SK-N-SH treated with all-trans-retinoic acid at 6 μM for 48 hours (cell line): Measurements from ENCODE around the gene RNF26.
A peak's percentile ranks its signal among the peaks of the same experiment; 100 is the strongest.

Source experiments
- ATAC-seq: fragments of 200-7000 bp; cut with Tn5 transposase; 3 replicates; pipeline ENCODE4 v1.9.1; 2020; ENCODE audit warnings: mild to moderate bottlenecking, moderate library complexity
- ARNTL ChIP-seq: fragments of 450-650 bp; formaldehyde crosslinking; IDR thresholded peaks from 2 replicates; pipeline ENCODE4 v1.5.0; 2020; ENCODE audit warnings: low read depth, mild to moderate bottlenecking, moderate library complexity, borderline replicate concordance
- BACH2 ChIP-seq: fragments of 250-450 bp; sonication (Bioruptor Pico); IDR thresholded peaks from 2 replicates; pipeline ENCODE4 v1.9.0; 2021; ENCODE audit warnings: mild to moderate bottlenecking, borderline replicate concordance
- CSDC2 ChIP-seq: fragments of 250-450 bp; sonication (Bioruptor Pico); IDR thresholded peaks from 2 replicates; pipeline ENCODE4 v1.5.0; 2020; ENCODE audit warnings: mild to moderate bottlenecking, moderate library complexity
- ESRRG ChIP-seq: fragments of 250-450 bp; sonication (Bioruptor Pico); IDR thresholded peaks from 2 replicates; pipeline ENCODE4 v1.6.1; 2021; ENCODE audit warnings: mild to moderate bottlenecking
- GLIS3 ChIP-seq: fragments of 250-450 bp; sonication (Bioruptor Pico); IDR thresholded peaks from 2 replicates; pipeline ENCODE4 v1.5.0; 2020; ENCODE audit warnings: mild to moderate bottlenecking, moderate library complexity
- ISL1 ChIP-seq: fragments of 250-450 bp; sonication (Bioruptor Pico); IDR thresholded peaks from 2 replicates; pipeline ENCODE4 v2.1.2; 2022; ENCODE audit warnings: mild to moderate bottlenecking, moderate library complexity
- OSR1 ChIP-seq: fragments of 250-450 bp; sonication (Bioruptor Pico); IDR thresholded peaks from 2 replicates; pipeline ENCODE4 v1.8.0; 2022; ENCODE audit warnings: moderate library complexity, mild to moderate bottlenecking, inconsistent platforms
- PPARA ChIP-seq: fragments of 250-450 bp; sonication (Bioruptor Pico); IDR thresholded peaks from 2 replicates; pipeline ENCODE4 v1.5.0; 2020; ENCODE audit warnings: mild to moderate bottlenecking, borderline replicate concordance
- RARB ChIP-seq: fragments of 250-450 bp; sonication (Bioruptor Pico); IDR thresholded peaks from 2 replicates; pipeline ENCODE4 v1.8.0; 2021; ENCODE audit warnings: mild to moderate bottlenecking, moderate library complexity
- SNAI2 ChIP-seq: fragments of 250-450 bp; sonication (Bioruptor Pico); IDR thresholded peaks from 2 replicates; pipeline ENCODE4 v1.5.0; 2020; ENCODE audit warnings: mild to moderate bottlenecking, moderate library complexity
- TCF4 ChIP-seq: fragments of 250-450 bp; sonication (Bioruptor Pico); IDR thresholded peaks from 2 replicates; pipeline ENCODE4 v1.8.0; 2021; ENCODE audit warnings: mild to moderate bottlenecking, moderate library complexity, borderline replicate concordance
- TOX ChIP-seq: fragments of 250-450 bp; sonication (Bioruptor Pico); IDR thresholded peaks from 2 replicates; pipeline ENCODE4 v1.8.0; 2021; ENCODE audit warnings: mild to moderate bottlenecking, moderate library complexity, borderline replicate concordance
- ZC3H10 ChIP-seq: fragments of 250-450 bp; sonication (Bioruptor Pico); IDR thresholded peaks from 2 replicates; pipeline ENCODE4 v1.5.1; 2021; ENCODE audit warnings: mild to moderate bottlenecking, moderate library complexity
- ZFP3 ChIP-seq: fragments of 250-450 bp; sonication (Bioruptor Pico); IDR thresholded peaks from 2 replicates; pipeline ENCODE4 v1.5.0; 2020; ENCODE audit warnings: mild to moderate bottlenecking, moderate library complexity
- ZFP30 ChIP-seq: fragments of 450-650 bp; formaldehyde crosslinking; IDR thresholded peaks from 2 replicates; pipeline ENCODE4 v1.5.0; 2022; ENCODE audit warnings: mild to moderate bottlenecking, moderate library complexity
- ZNF565 ChIP-seq: fragments of 450-650 bp; formaldehyde crosslinking; conservative IDR thresholded peaks from 2 replicates; pipeline ENCODE4 v1.5.0; 2020; ENCODE audit warnings: low read depth, mild to moderate bottlenecking, moderate library complexity
- ZNF70 ChIP-seq: fragments of 450-650 bp; formaldehyde crosslinking; IDR thresholded peaks from 2 replicates; pipeline ENCODE4 v1.5.0; 2020; ENCODE audit warnings: mild to moderate bottlenecking, moderate library complexity
- ZNF8 ChIP-seq: fragments of 450-650 bp; formaldehyde crosslinking; IDR thresholded peaks from 2 replicates; pipeline ENCODE4 v1.5.0; 2020; ENCODE audit warnings: mild to moderate bottlenecking, moderate library complexity
- TF ChIP-seq, protein P1 (sequence below): fragments of 250-450 bp; sonication (Bioruptor Pico); IDR thresholded peaks from 2 replicates; pipeline ENCODE4 v1.5.1; 2021; ENCODE audit warnings: mild to moderate bottlenecking, moderate library complexity
- TF ChIP-seq, protein P2 (sequence below): fragments of 250-450 bp; sonication (Bioruptor Pico); IDR thresholded peaks from 2 replicates; pipeline ENCODE4 v1.5.0; 2020; ENCODE audit warnings: mild to moderate bottlenecking, moderate library complexity
- TF ChIP-seq, protein P3 (sequence below): fragments of 250-450 bp; sonication (Bioruptor Pico); IDR thresholded peaks from 2 replicates; pipeline ENCODE4 v1.8.0; 2021; ENCODE audit warnings: low read depth, mild to moderate bottlenecking, moderate library complexity, borderline replicate concordance
- TF ChIP-seq, protein P4 (sequence below): fragments of 250-450 bp; sonication (Bioruptor Pico); IDR thresholded peaks from 2 replicates; pipeline ENCODE4 v1.8.0; 2020; ENCODE audit warnings: mild to moderate bottlenecking, moderate library complexity, borderline replicate concordance

Gene RNF26

DNA sequence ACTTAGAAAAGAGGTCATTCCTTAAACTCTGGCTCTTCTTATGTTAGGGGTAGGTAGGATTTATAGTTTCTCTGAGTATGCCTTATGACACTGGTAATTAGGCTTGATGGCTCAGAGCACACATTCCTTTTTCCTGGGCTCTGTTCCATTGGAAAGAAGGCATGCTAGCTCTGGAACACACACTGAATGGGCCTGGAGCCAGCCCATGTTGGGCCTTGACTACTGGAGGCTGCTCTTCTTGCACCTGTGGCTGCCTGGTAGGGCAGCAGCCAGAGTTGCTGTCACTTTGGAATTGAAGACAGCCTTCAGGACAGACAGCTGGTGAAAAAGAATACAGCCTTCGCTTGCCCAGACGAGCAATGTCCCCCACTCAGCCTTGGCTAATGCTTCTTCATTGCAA lies 35.6 kb upstream of the RNF26 start (continued):
- TF ChIP-seq, protein P1, sequence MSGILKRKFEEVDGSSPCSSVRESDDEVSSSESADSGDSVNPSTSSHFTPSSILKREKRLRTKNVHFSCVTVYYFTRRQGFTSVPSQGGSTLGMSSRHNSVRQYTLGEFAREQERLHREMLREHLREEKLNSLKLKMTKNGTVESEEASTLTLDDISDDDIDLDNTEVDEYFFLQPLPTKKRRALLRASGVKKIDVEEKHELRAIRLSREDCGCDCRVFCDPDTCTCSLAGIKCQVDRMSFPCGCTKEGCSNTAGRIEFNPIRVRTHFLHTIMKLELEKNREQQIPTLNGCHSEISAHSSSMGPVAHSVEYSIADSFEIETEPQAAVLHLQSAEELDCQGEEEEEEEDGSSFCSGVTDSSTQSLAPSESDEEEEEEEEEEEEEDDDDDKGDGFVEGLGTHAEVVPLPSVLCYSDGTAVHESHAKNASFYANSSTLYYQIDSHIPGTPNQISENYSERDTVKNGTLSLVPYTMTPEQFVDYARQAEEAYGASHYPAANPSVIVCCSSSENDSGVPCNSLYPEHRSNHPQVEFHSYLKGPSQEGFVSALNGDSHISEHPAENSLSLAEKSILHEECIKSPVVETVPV (CRISPR knock-in tag): no peak
- TF ChIP-seq PPARA (CRISPR knock-in tag): no peak
- TF ChIP-seq, protein P2, sequence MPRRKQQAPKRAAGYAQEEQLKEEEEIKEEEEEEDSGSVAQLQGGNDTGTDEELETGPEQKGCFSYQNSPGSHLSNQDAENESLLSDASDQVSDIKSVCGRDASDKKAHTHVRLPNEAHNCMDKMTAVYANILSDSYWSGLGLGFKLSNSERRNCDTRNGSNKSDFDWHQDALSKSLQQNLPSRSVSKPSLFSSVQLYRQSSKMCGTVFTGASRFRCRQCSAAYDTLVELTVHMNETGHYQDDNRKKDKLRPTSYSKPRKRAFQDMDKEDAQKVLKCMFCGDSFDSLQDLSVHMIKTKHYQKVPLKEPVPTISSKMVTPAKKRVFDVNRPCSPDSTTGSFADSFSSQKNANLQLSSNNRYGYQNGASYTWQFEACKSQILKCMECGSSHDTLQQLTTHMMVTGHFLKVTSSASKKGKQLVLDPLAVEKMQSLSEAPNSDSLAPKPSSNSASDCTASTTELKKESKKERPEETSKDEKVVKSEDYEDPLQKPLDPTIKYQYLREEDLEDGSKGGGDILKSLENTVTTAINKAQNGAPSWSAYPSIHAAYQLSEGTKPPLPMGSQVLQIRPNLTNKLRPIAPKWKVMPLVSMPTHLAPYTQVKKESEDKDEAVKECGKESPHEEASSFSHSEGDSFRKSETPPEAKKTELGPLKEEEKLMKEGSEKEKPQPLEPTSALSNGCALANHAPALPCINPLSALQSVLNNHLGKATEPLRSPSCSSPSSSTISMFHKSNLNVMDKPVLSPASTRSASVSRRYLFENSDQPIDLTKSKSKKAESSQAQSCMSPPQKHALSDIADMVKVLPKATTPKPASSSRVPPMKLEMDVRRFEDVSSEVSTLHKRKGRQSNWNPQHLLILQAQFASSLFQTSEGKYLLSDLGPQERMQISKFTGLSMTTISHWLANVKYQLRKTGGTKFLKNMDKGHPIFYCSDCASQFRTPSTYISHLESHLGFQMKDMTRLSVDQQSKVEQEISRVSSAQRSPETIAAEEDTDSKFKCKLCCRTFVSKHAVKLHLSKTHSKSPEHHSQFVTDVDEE (CRISPR knock-in tag): no peak

DNA sequence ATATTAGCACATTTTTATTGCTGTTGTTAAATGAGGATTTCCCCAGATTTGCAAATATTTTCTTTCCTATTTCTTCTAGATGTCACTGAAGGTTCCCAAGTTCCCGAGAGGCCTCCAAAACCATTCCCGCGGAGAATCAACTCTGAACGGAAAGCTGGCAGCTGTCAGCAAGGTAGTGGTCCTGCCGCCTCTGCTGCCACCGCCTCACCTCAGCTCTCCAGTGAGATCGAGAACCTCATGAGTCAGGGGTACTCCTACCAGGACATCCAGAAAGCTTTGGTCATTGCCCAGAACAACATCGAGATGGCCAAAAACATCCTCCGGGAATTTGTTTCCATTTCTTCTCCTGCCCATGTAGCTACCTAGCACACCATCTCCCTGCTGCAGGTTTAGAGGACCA lies 34.9 kb upstream of the RNF26 start:
- no peak for ATAC-seq
- TF ChIP-seq GLIS3 (no peak), RARB (no peak), ESRRG (CRISPR knock-in tag) (no peak)

DNA sequence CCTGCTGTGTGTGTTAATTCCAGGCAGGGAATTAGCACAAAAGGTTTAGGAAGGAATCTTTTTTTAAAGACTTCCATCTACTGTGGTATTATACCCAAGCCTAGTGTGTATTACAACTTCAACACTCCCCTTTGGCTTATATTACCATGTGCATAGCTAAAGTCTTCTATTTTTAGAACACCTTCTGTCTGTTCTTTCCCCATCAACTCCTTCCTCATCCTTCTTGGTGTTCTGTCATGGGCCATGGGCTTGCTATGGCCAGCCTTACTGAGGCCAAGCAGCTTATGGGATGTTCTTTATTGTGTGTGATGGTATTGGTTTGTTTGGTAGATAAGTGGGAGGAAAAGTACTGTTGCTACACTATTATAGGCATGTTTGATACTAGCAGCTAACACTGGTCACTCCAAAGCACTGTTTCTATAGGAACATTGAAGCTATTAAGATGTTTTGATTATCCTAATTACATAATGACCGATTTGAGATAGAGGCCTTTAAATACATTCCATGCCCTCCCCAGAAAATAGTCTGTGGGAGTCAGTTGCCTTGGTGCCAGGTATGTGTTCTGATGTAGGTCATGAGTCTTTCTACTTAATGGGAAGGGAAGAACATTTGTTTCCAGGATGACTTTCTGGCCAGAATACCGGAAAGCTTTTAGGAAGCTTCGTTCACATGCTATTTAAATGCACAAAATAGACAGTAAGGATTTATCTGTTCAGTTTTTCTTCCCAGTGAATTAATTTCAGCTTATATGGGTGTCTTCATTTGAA lies 33.9 kb upstream of the RNF26 start:
- no peak for ATAC-seq

DNA sequence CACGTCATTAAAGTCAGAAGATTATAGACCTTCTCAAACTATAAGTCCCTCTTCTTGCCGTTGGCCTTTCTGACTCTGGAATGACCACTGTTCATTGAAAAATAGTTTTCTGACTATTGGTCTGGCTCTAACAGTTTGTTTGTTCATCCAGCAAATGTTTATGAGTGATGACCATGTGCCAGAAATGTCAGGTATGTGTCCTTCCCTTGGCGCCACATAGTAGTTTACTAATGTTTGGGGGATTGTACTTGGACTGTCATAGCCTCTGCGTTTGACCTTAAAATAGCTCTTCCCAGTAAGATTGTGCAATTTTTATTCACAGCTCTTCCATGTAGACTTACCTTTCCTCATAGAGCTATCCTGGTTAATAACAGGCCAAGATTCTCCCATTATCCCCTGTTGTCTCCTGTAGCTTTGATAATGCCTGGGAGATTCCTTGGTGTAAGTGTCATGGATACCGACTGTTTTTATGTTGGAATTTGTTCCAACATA lies 31.1 kb upstream of the RNF26 start:
- ATAC-seq: no peak
- TF ChIP-seq GLIS3: no peak
- TF ChIP-seq ARNTL (CRISPR knock-in tag): no peak
- TF ChIP-seq ZNF565: no peak
- TF ChIP-seq ISL1 (CRISPR knock-in tag): no peak
- TF ChIP-seq BACH2: no peak
- no peak for TF ChIP-seq CSDC2 (CRISPR knock-in tag)
- TF ChIP-seq, protein P2 (CRISPR knock-in tag): no peak
- TF ChIP-seq, protein P3, sequence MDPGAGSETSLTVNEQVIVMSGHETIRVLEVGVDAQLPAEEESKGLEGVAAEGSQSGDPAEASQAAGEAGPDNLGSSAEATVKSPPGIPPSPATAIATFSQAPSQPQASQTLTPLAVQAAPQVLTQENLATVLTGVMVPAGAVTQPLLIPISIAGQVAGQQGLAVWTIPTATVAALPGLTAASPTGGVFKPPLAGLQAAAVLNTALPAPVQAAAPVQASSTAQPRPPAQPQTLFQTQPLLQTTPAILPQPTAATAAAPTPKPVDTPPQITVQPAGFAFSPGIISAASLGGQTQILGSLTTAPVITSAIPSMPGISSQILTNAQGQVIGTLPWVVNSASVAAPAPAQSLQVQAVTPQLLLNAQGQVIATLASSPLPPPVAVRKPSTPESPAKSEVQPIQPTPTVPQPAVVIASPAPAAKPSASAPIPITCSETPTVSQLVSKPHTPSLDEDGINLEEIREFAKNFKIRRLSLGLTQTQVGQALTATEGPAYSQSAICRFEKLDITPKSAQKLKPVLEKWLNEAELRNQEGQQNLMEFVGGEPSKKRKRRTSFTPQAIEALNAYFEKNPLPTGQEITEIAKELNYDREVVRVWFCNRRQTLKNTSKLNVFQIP (CRISPR knock-in tag): no peak
- TF ChIP-seq TOX: no peak
- TF ChIP-seq ZNF70: no peak
- TF ChIP-seq ZFP3 (CRISPR knock-in tag): no peak
- TF ChIP-seq, protein P4, sequence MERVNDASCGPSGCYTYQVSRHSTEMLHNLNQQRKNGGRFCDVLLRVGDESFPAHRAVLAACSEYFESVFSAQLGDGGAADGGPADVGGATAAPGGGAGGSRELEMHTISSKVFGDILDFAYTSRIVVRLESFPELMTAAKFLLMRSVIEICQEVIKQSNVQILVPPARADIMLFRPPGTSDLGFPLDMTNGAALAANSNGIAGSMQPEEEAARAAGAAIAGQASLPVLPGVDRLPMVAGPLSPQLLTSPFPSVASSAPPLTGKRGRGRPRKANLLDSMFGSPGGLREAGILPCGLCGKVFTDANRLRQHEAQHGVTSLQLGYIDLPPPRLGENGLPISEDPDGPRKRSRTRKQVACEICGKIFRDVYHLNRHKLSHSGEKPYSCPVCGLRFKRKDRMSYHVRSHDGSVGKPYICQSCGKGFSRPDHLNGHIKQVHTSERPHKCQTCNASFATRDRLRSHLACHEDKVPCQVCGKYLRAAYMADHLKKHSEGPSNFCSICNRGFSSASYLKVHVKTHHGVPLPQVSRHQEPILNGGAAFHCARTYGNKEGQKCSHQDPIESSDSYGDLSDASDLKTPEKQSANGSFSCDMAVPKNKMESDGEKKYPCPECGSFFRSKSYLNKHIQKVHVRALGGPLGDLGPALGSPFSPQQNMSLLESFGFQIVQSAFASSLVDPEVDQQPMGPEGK: no peak
- no peak for TF ChIP-seq PPARA (CRISPR knock-in tag)
- no peak for TF ChIP-seq ZFP30
- TF ChIP-seq ZNF8 (CRISPR knock-in tag): no peak
- no peak for TF ChIP-seq ZC3H10 (CRISPR knock-in tag)
- no peak for TF ChIP-seq SNAI2 (CRISPR knock-in tag)
- TF ChIP-seq OSR1 (CRISPR knock-in tag): no peak
- TF ChIP-seq TCF4 (CRISPR knock-in tag): no peak

More for the DNA sequence above, 33.9 kb upstream of the RNF26 start:
- TF ChIP-seq CSDC2 (CRISPR knock-in tag): no peak
- 0 out of 2 replicates have a peak, but pooled peaks have one; percentile 26 for TF ChIP-seq ISL1 (CRISPR knock-in tag)
